Measurements from ENCODE around the gene OIT3. TPM values are rescaled to one million over a fixed set of nuclear protein-coding genes. Genes with fewer than 3 reads are reported as not detected.

Gene OIT3
- total RNA-seq = not detected
- long read RNA-seq = 0 reads

- Histone ChIP-seq H3K9me3 (no peaks in the 10 kb centered on the region), H3K4me1 (no peaks in the 10 kb centered on the region), H3K27me3 (no peaks in the 10 kb centered on the region), H3K4me3 (no peak within 1 kb of the TSS), H3K27ac (no peak within 1 kb of the TSS), H3K36me3 (peaks cover 2% of the 10 kb centered on the region)
- no peak for DNase-seq
- ATAC-seq = no peak
- intact Hi-C loops (cut with DNase I) = no loop called here
- no peak for TF ChIP-seq CTCF (IDR thresholded peaks at IDR 0.05)
These were observed at the start of gene OIT3 for GRCh38 chr10:72893136-72893798. Gene OIT3, plus strand, starts transcription at chr10:72893739. Its CDS starts 60 bp downstream, at chr10:72893799.

GRCh38 chr10:72846238-72846637 lies 47.3 kb upstream of the OIT3 start:
- H3K9me3 ChIP-seq = no peaks in the 10 kb centered on the region
- TF ChIP-seq CTCF (IDR thresholded peaks at IDR 0.05) = no peak
- H3K27me3 ChIP-seq = no peaks in the 10 kb centered on the region
- intact Hi-C loops (cut with DNase I) = no loop called here
- no peak overlapping the region for H3K27ac ChIP-seq
- no peaks in the 10 kb centered on the region for H3K36me3 ChIP-seq
- DNase-seq (no peak), ATAC-seq (no peak)
- no peak overlapping the region for H3K4me3 ChIP-seq
- H3K4me1 ChIP-seq = no peaks in the 10 kb centered on the region

GRCh38 chr10:72847681-72848080 lies 45.9 kb upstream of the OIT3 start:
- no peaks in the 10 kb centered on the region for H3K36me3 ChIP-seq
- ATAC-seq (peak; percentile 88), DNase-seq (no peak)
- H3K4me3 ChIP-seq = no peak overlapping the region
- H3K27ac ChIP-seq = no peak overlapping the region
- no peak for TF ChIP-seq CTCF (IDR thresholded peaks at IDR 0.05)
- no peaks in the 10 kb centered on the region for H3K27me3 ChIP-seq
- no peaks in the 10 kb centered on the region for H3K9me3 ChIP-seq
- intact Hi-C loops (cut with DNase I) = no loop called here
- H3K4me1 ChIP-seq = no peaks in the 10 kb centered on the region

- intact Hi-C loops (cut with DNase I) = no loop called here
- DNase-seq (no peak), ATAC-seq (no peak)
- H3K27me3 ChIP-seq = no peaks in the 10 kb centered on the region
- no peak overlapping the region for H3K4me3 ChIP-seq
- H3K36me3 ChIP-seq = no peaks in the 10 kb centered on the region
- H3K9me3 ChIP-seq = no peaks in the 10 kb centered on the region
- H3K27ac ChIP-seq = no peak overlapping the region
- no peak for TF ChIP-seq CTCF (IDR thresholded peaks at IDR 0.05)
- H3K4me1 ChIP-seq = no peaks in the 10 kb centered on the region
These were observed 42.7 kb upstream of the OIT3 start for GRCh38 chr10:72850861-72851260.

- intact Hi-C loops (cut with DNase I) = no loop called here
- no peaks in the 10 kb centered on the region for H3K9me3 ChIP-seq
- ATAC-seq (peak; percentile 55), DNase-seq (no peak)
- no peak overlapping the region for H3K4me3 ChIP-seq
- no peak overlapping the region for H3K27ac ChIP-seq
- TF ChIP-seq CTCF (IDR thresholded peaks at IDR 0.05) = no peak
- H3K27me3 ChIP-seq = no peaks in the 10 kb centered on the region
- H3K36me3 ChIP-seq = no peaks in the 10 kb centered on the region
- no peaks in the 10 kb centered on the region for H3K4me1 ChIP-seq
These were observed 42.0 kb upstream of the OIT3 start for GRCh38 chr10:72851509-72851908.

GRCh38 chr10:72852508-72852907 lies 41.0 kb upstream of the OIT3 start:
- no peak overlapping the region for H3K27ac ChIP-seq
- DNase-seq (no peak), ATAC-seq (peak; percentile 63)
- no peak overlapping the region for H3K4me3 ChIP-seq
- no peak for TF ChIP-seq CTCF (IDR thresholded peaks at IDR 0.05)
- H3K36me3 ChIP-seq = no peaks in the 10 kb centered on the region
- intact Hi-C loops (cut with DNase I) = no loop called here
- no peaks in the 10 kb centered on the region for H3K4me1 ChIP-seq
- no peaks in the 10 kb centered on the region for H3K27me3 ChIP-seq
- no peaks in the 10 kb centered on the region for H3K9me3 ChIP-seq
